GM23248 (cell line): ENCODE measurements around the gene CD93. TPM values are rescaled to one million over a fixed set of nuclear protein-coding genes. Genes with fewer than 3 reads are reported as not detected.

Source experiments
- DNase-seq: peaks from one replicate; pipeline ENCODE4 v3.0.0-alpha.2; 2015
- H2AFZ ChIP-seq: fragments of 200-600 bp; sonication (generic); 2 replicates; pipeline ENCODE4 v1.6.1; 2016; ENCODE audit warnings: antibody characterized with exemption
- H3F3A ChIP-seq: fragments of 200-600 bp; sonication (generic); 2 replicates; pipeline ENCODE4 v1.6.1; 2016; ENCODE audit warnings: mild to moderate bottlenecking, antibody characterized with exemption, mixed run types; ENCODE audit not compliant: insufficient read depth
- H3K27ac ChIP-seq: fragments of 200-600 bp; sonication (generic); 2 replicates; pipeline ENCODE4 v1.5.1; 2016; ENCODE audit warnings: mild to moderate bottlenecking
- H3K27me3 ChIP-seq: fragments of 200-600 bp; sonication (generic); replicated peaks from 2 replicates; pipeline ENCODE4 v1.6.1; 2016; ENCODE audit warnings: mild to moderate bottlenecking; ENCODE audit not compliant: insufficient read depth
- H3K36me3 ChIP-seq: fragments of 200-600 bp; sonication (generic); 2 replicates; pipeline ENCODE4 v1.6.1; 2016; ENCODE audit warnings: low read depth, mild to moderate bottlenecking
- H3K4me1 ChIP-seq: fragments of 200-600 bp; sonication (generic); 2 replicates; pipeline ENCODE4 v1.6.1; 2016; ENCODE audit warnings: mild to moderate bottlenecking; ENCODE audit not compliant: insufficient read depth
- H3K4me2 ChIP-seq: fragments of 200-600 bp; sonication (generic); one replicate; pipeline ENCODE4 v1.6.1; 2016; ENCODE audit warnings: mild to moderate bottlenecking; ENCODE audit not compliant: unreplicated experiment
- H3K4me3 ChIP-seq: fragments of 200-600 bp; sonication (generic); 2 replicates; pipeline ENCODE4 v1.5.1; 2016; ENCODE audit warnings: mild to moderate bottlenecking
- H3K79me2 ChIP-seq: fragments of 200-600 bp; sonication (generic); 2 replicates; pipeline ENCODE4 v1.6.1; 2016; ENCODE audit warnings: mild to moderate bottlenecking; ENCODE audit not compliant: insufficient read depth
- H3K9ac ChIP-seq: fragments of 200-600 bp; sonication (generic); 2 replicates; pipeline ENCODE4 v1.6.1; 2016; ENCODE audit warnings: mild to moderate bottlenecking
- H3K9me2 ChIP-seq: fragments of 200-600 bp; sonication (generic); 2 replicates; pipeline ENCODE4 v1.6.1; 2016; ENCODE audit warnings: mixed run types, mild to moderate bottlenecking, moderate library complexity; ENCODE audit not compliant: insufficient read depth
- H3K9me3 ChIP-seq: fragments of 200-600 bp; sonication (generic); one replicate; pipeline ENCODE4 v1.6.1; 2017; ENCODE audit warnings: low read depth
- H4K20me1 ChIP-seq: fragments of 200-600 bp; sonication (generic); 2 replicates; pipeline ENCODE4 v1.6.0; 2016; ENCODE audit not compliant: insufficient read depth
- EZH2 ChIP-seq: fragments of 200-600 bp; sonication (generic); IDR thresholded peaks from 2 replicates; pipeline ENCODE4 v1.6.1; 2018; ENCODE audit warnings: antibody characterized with exemption, mild to moderate bottlenecking; ENCODE audit not compliant: insufficient read depth, poor library complexity, severe bottlenecking
- EZH2phosphoT487 ChIP-seq: fragments of 200-600 bp; sonication (generic); IDR thresholded peaks from 2 replicates; pipeline ENCODE4 v1.6.1; 2018; ENCODE audit warnings: antibody characterized with exemption, moderate library complexity, mild to moderate bottlenecking, low read depth; ENCODE audit not compliant: insufficient read depth
- WGBS, 2 experiments: methylation state at CpG; one replicate each; pipeline ENCODE4 v1.1.6; 2015 to 2017; ENCODE audit warnings: low lambda C conversion rate in 2 of 2, low coverage in 1 of 2; ENCODE audit errors: missing lambda C conversion rate in 2 of 2; 5-methylcytosine and 5-hydroxymethylcytosine counted together
- in situ Hi-C: fragments of 300-500 bp; cut with MboI; formaldehyde crosslinking; loops from 2 replicates; pipeline ENCODE4 v1.15.0; 2020
- polyA plus RNA-seq: library from polyadenylated mRNA; unstranded; fragments of >200 nt; fragmentation: Nextera tagmentation; extraction: Ambion mirVana; gene quantifications from 2 replicates; pipeline ENCODE4 v1.2.1, GENCODE V29; 2016
- total RNA-seq: library from RNA; depleted of rRNA; stranded (reverse); fragments of >200 nt; shearing (Covaris generic); gene quantifications from 2 replicates; pipeline ENCODE4 v1.2.3, GENCODE V29; 2014

The CD93 gene
- total and polyA plus RNA-seq, 2 experiments from 2014 or later = 0.03 TPM; not detected in 1

DNA sequence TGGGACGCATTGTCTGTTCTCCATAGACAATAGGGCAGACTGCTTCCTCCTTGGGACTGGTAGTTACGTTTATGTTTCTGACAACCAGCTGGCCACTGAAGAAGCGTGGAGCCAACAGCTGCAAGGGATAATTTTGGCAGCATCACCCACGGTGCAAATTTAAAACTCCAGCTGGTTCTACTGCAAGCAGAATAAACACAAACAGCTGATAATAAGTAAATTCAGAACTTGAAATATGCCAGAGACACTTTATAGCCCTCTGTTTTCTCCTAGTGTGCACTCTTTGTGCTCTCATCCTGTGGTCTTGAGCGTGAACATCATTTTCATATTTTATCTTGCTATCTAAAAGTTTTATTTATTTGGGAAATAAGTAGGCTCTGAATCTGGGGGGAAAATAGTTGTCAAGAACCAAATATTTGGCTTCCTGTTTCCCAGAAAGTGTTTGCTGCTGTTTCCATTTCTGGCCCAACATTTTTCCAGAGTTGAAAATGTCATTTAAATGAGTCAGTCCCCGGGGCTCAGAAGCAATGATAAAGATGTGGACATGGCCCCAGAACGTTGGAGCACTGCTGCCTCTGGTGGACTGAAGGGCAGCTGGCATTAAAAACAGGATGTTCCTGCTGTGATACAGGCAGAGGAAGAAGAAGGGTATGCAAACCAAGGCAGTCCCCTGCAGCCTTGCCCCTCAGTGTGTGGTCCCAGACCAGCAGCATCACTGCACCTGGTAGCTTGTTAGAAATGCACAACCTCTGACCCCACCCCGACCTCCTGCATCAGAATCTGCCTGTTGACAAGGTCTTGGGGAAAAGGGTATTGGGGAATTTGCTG is 24.2 kb downstream of the CD93 start:
- in situ Hi-C loops = loop anchor here (25.0 kb wide), 1 partner anchor 175 kb away; no protein-coding TSS in a partner anchor
- H3K4me2 ChIP-seq = peak overlapping the region; percentile 16
- 4 to 6% methylated on average over 8 of the region's 8 CpGs for WGBS, 2 experiments

DNA sequence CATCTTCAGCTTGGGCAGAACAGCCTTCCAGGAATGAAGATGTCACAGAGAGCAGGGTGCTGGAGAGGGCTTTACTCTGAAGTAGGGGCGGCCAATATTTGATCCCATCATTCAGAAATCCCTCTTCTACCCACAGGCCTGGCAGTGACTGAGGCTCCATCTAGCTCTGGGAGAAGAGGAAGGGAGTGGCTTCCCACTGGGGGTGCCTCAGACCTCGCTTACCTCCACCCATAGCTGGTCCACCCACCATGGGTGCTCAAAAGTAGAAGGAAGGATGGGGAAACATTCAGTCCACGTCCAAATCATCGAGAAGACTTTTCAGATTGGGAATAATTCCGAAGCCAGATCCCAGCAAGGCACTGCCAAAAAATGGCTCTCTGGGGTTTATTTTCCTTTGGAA is 24.9 kb downstream of the CD93 start:
- 29 to 32% methylated on average over 5 of the region's 5 CpGs for WGBS, 2 experiments

More for the DNA sequence above, 24.2 kb downstream of the CD93 start:
- DNase-seq = peak; percentile 91
- Histone ChIP-seq H3K9me2 (no peaks in the 10 kb centered on the region), H4K20me1 (no peaks in the 10 kb centered on the region), H3K9me3 (no peaks in the 10 kb centered on the region), H3K27me3 (no peaks in the 10 kb centered on the region), H3K4me3 (no peak overlapping the region), H3K4me1 (peaks cover 11% of the 10 kb centered on the region), H3K27ac (peak overlapping the region; percentile 46), H3F3A (peaks cover 16% of the 10 kb centered on the region), H3K79me2 (no peaks in the 10 kb centered on the region), H2AFZ (peak overlapping the region; percentile 50), H3K9ac (0 out of 2 replicates have a peak overlapping the region, but pooled peaks have one; percentile 14), H3K36me3 (no peaks in the 10 kb centered on the region)
- no peak for TF ChIP-seq EZH2
- no peak for TF ChIP-seq EZH2phosphoT487

GRCh38 chr20:23060629-23061028 is 25.5 kb downstream of the CD93 start:
- H3K9ac ChIP-seq = no peak overlapping the region
- H3K79me2 ChIP-seq = no peaks in the 10 kb centered on the region
- H3K9me2 ChIP-seq = no peaks in the 10 kb centered on the region
- H3K27me3 ChIP-seq = no peaks in the 10 kb centered on the region
- no peaks in the 10 kb centered on the region for H3K36me3 ChIP-seq
- no peaks in the 10 kb centered on the region for H4K20me1 ChIP-seq
- H3K9me3 ChIP-seq = no peaks in the 10 kb centered on the region
- H3K4me3 ChIP-seq = no peak overlapping the region
- in situ Hi-C loops = loop anchor here (25.0 kb wide), 1 partner anchor 177 kb away; no protein-coding TSS in a partner anchor
- TF ChIP-seq EZH2phosphoT487 (no peak), EZH2 (no peak)
- H3K4me1 ChIP-seq = peaks cover 11% of the 10 kb centered on the region
- no peak overlapping the region for H2AFZ ChIP-seq
- H3K4me2 ChIP-seq = no peak overlapping the region
- peaks cover 16% of the 10 kb centered on the region for H3F3A ChIP-seq
- H3K27ac ChIP-seq = no peak overlapping the region
- DNase-seq = no peak
- 95 to 97% methylated on average over 4 of the region's 4 CpGs for WGBS, 2 experiments

More for the DNA sequence above, 24.9 kb downstream of the CD93 start:
- no peaks in the 10 kb centered on the region for H3K9me2 ChIP-seq
- H3K27me3 ChIP-seq = no peaks in the 10 kb centered on the region
- H4K20me1 ChIP-seq = no peaks in the 10 kb centered on the region
- peaks cover 11% of the 10 kb centered on the region for H3K4me1 ChIP-seq
- DNase-seq = no peak
- H3K4me3 ChIP-seq = no peak overlapping the region
- H3K27ac ChIP-seq = peak overlapping the region; percentile 46
- H3K9me3 ChIP-seq = no peaks in the 10 kb centered on the region
- H3K79me2 ChIP-seq = no peaks in the 10 kb centered on the region
- no peaks in the 10 kb centered on the region for H3K36me3 ChIP-seq
- H2AFZ ChIP-seq = peak overlapping the region; percentile 50
- TF ChIP-seq EZH2phosphoT487 = no peak
- peaks cover 16% of the 10 kb centered on the region for H3F3A ChIP-seq
- no peak overlapping the region for H3K9ac ChIP-seq
- peak overlapping the region; percentile 16 for H3K4me2 ChIP-seq
- in situ Hi-C loops = loop anchor here (25.0 kb wide), 1 partner anchor 176 kb away; no protein-coding TSS in a partner anchor

- H2AFZ ChIP-seq = no peak overlapping the region
- no peaks in the 10 kb centered on the region for H4K20me1 ChIP-seq
- in situ Hi-C loops = loop anchor here (10.0 to 25.0 kb wide), 2 partner anchors 177 to 275 kb away; no protein-coding TSS in a partner anchor
- H3K4me2 ChIP-seq = no peak overlapping the region
- no peaks in the 10 kb centered on the region for H3K27me3 ChIP-seq
- no peak for DNase-seq
- H3K36me3 ChIP-seq = no peaks in the 10 kb centered on the region
- TF ChIP-seq EZH2phosphoT487 (no peak), EZH2 (no peak)
- H3K9ac ChIP-seq = no peak overlapping the region
- H3K79me2 ChIP-seq = no peaks in the 10 kb centered on the region
- no peaks in the 10 kb centered on the region for H3K9me3 ChIP-seq
- H3K4me3 ChIP-seq = no peak overlapping the region
- peaks cover 16% of the 10 kb centered on the region for H3F3A ChIP-seq
- H3K4me1 ChIP-seq = peaks cover 11% of the 10 kb centered on the region
- no peak overlapping the region for H3K27ac ChIP-seq
- H3K9me2 ChIP-seq = no peaks in the 10 kb centered on the region
- WGBS, 2 experiments = 98% methylated on average over 3 of the region's 3 CpGs
These were observed 26.3 kb downstream of the CD93 start for GRCh38 chr20:23059846-23060245.
